Measurements from ENCODE around the gene TRAPPC6A. TPM values are rescaled to one million over a fixed set of nuclear protein-coding genes. Genes with fewer than 3 reads are reported as not detected.

TRAPPC6A gene
- total and polyA plus RNA-seq, 2 of the 13 experiments (the other 11 are each of a cell fraction or from before 2014, with no cell fraction given): 6.5 to 21.0 TPM

- TF ChIP-seq, protein P1, sequence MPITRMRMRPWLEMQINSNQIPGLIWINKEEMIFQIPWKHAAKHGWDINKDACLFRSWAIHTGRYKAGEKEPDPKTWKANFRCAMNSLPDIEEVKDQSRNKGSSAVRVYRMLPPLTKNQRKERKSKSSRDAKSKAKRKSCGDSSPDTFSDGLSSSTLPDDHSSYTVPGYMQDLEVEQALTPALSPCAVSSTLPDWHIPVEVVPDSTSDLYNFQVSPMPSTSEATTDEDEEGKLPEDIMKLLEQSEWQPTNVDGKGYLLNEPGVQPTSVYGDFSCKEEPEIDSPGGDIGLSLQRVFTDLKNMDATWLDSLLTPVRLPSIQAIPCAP (CRISPR knock-in tag; IDR thresholded peaks at IDR 0.05; ENCODE audit: low read depth): no peak
- no peak for TF ChIP-seq SIX1 (CRISPR knock-in tag; IDR thresholded peaks at IDR 0.05; ENCODE audit: borderline replicate concordance)
- TF ChIP-seq, protein P2, sequence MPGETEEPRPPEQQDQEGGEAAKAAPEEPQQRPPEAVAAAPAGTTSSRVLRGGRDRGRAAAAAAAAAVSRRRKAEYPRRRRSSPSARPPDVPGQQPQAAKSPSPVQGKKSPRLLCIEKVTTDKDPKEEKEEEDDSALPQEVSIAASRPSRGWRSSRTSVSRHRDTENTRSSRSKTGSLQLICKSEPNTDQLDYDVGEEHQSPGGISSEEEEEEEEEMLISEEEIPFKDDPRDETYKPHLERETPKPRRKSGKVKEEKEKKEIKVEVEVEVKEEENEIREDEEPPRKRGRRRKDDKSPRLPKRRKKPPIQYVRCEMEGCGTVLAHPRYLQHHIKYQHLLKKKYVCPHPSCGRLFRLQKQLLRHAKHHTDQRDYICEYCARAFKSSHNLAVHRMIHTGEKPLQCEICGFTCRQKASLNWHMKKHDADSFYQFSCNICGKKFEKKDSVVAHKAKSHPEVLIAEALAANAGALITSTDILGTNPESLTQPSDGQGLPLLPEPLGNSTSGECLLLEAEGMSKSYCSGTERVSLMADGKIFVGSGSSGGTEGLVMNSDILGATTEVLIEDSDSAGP (CRISPR knock-in tag; IDR thresholded peaks at IDR 0.05; ENCODE audit: borderline replicate concordance): peak; percentile 36; the same call in 1 of the 2 replicates
- no peak for TF ChIP-seq IRX3 (CRISPR knock-in tag; IDR thresholded peaks at IDR 0.05; ENCODE audit: borderline replicate concordance, low read depth)
- no peak for TF ChIP-seq SIN3A (IDR thresholded peaks at IDR 0.05; ENCODE audit: borderline replicate concordance, low read depth, low read length)
- TF ChIP-seq RARG (CRISPR knock-in tag; IDR thresholded peaks at IDR 0.05; ENCODE audit: low read depth): no peak
- TF ChIP-seq, protein P3, sequence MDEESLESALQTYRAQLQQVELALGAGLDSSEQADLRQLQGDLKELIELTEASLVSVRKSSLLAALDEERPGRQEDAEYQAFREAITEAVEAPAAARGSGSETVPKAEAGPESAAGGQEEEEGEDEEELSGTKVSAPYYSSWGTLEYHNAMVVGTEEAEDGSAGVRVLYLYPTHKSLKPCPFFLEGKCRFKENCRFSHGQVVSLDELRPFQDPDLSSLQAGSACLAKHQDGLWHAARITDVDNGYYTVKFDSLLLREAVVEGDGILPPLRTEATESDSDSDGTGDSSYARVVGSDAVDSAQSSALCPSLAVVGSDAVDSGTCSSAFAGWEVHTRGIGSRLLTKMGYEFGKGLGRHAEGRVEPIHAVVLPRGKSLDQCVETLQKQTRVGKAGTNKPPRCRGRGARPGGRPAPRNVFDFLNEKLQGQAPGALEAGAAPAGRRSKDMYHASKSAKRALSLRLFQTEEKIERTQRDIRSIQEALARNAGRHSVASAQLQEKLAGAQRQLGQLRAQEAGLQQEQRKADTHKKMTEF (CRISPR knock-in tag; IDR thresholded peaks at IDR 0.05): 0 out of 2 replicates have a peak, but pooled peaks have one; percentile 40
- TF ChIP-seq HDAC6 (IDR thresholded peaks at IDR 0.05; ENCODE audit: low read depth, low read length): no peak
- no peak for TF ChIP-seq NONO (IDR thresholded peaks at IDR 0.05)
- TF ChIP-seq NONO (CRISPR knock-in tag; conservative IDR thresholded peaks at IDR 0.05): 0 out of 2 replicates have a peak, but pooled peaks have one; percentile 45
- no peak for TF ChIP-seq ZNF790 (CRISPR knock-in tag; IDR thresholded peaks at IDR 0.05; ENCODE audit: borderline replicate concordance)
- TF ChIP-seq ZNF160 (CRISPR knock-in tag; IDR thresholded peaks at IDR 0.05): no peak
- no peak for TF ChIP-seq ZBTB46 (CRISPR knock-in tag; IDR thresholded peaks at IDR 0.05; ENCODE audit: borderline replicate concordance)
- TF ChIP-seq, protein P4, sequence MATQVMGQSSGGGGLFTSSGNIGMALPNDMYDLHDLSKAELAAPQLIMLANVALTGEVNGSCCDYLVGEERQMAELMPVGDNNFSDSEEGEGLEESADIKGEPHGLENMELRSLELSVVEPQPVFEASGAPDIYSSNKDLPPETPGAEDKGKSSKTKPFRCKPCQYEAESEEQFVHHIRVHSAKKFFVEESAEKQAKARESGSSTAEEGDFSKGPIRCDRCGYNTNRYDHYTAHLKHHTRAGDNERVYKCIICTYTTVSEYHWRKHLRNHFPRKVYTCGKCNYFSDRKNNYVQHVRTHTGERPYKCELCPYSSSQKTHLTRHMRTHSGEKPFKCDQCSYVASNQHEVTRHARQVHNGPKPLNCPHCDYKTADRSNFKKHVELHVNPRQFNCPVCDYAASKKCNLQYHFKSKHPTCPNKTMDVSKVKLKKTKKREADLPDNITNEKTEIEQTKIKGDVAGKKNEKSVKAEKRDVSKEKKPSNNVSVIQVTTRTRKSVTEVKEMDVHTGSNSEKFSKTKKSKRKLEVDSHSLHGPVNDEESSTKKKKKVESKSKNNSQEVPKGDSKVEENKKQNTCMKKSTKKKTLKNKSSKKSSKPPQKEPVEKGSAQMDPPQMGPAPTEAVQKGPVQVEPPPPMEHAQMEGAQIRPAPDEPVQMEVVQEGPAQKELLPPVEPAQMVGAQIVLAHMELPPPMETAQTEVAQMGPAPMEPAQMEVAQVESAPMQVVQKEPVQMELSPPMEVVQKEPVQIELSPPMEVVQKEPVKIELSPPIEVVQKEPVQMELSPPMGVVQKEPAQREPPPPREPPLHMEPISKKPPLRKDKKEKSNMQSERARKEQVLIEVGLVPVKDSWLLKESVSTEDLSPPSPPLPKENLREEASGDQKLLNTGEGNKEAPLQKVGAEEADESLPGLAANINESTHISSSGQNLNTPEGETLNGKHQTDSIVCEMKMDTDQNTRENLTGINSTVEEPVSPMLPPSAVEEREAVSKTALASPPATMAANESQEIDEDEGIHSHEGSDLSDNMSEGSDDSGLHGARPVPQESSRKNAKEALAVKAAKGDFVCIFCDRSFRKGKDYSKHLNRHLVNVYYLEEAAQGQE (IDR thresholded peaks at IDR 0.05; ENCODE audit: borderline replicate concordance in 1 of 2, low read depth in 1 of 2, low read length in 2 of 2): no peak
- TF ChIP-seq, protein P5, sequence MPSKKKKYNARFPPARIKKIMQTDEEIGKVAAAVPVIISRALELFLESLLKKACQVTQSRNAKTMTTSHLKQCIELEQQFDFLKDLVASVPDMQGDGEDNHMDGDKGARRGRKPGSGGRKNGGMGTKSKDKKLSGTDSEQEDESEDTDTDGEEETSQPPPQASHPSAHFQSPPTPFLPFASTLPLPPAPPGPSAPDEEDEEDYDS (CRISPR knock-in tag; IDR thresholded peaks at IDR 0.05): no peak
- TF ChIP-seq, protein P6, sequence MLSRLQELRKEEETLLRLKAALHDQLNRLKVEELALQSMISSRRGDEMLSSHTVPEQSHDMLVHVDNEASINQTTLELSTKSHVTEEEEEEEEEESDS (CRISPR knock-in tag; IDR thresholded peaks at IDR 0.05; ENCODE audit: borderline replicate concordance): no peak
- peak; percentile 43; the same call in 1 of the 2 replicates for TF ChIP-seq RXRA (CRISPR knock-in tag; IDR thresholded peaks at IDR 0.05)
- TF ChIP-seq BRD4 (CRISPR knock-in tag; IDR thresholded peaks at IDR 0.05): no peak
- no peak for TF ChIP-seq ZSCAN30 (CRISPR knock-in tag; IDR thresholded peaks at IDR 0.05)
Observed at GRCh38 chr19:45125975-45126493, 52.0 kb downstream of the TRAPPC6A start (continued).

All from HepG2 (cell line).